ENCODE measurements around the gene CEP104.
A peak's percentile ranks its signal among the peaks of the same experiment; 100 is the strongest.

CEP104 gene

DNA sequence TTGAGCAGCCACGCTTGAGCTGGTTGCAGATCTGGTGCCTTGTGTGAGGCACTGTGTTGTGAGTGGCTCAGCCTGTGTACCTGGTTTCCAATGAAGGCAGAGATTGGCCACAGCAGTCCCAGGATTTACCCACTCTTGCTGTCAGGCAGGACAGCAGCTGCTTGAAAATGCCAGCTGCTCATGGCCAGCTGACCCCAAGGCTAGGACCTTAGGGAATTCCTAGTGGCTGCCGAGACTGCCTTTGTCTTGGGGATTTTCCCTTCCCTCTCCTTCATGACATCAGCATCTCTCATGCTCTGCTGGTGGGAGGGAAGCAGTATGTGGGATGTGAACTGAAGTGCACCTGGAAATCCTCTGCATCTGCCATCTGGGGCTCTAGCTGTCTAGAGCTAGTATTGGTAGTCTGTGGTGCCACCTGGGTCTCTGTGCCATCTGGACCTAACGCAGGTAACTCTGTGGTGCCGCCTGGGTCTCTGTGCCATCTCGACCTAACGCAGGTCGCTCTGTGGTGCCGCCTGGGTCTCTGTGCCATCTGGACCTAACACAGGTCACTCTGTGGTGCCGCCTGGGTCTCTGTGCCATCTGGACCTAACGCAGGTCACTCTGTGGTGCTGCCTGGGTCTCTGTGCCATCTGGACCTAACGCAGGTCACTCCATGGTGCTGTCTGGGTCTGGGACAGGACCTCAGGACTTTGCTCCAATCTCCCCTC lies 56.9 kb downstream of the CEP104 start:
- Histone ChIP-seq H3K4me2 (ENCODE audit: low read length) (no peak overlapping the region), H3K9me2 (replicated peaks; ENCODE audit: control insufficient read depth, low read length) (no peaks in the 10 kb centered on the region), H4K20me1 (ENCODE audit: control insufficient read depth, insufficient read depth, low read depth, low read length) (peaks cover 3% of the 10 kb centered on the region; the same call in 1 of the 2 replicates), H3K4me3 (ENCODE audit: low read length) (no peak overlapping the region), H3K36me3 (ENCODE audit: control insufficient read depth, low read length) (peaks cover 3% of the 10 kb centered on the region; the same call in 1 of the 2 replicates), H3K9me3 (ENCODE audit: control insufficient read depth, insufficient read depth, low read length) (no peaks in the 10 kb centered on the region; the same call in 1 of the 2 replicates), H3K27me3 (ENCODE audit: control insufficient read depth, low read length) (peaks cover 25% of the 10 kb centered on the region), H3K27ac (ENCODE audit: low read depth, low read length) (no peak overlapping the region), H3K79me2 (ENCODE audit: control insufficient read depth, low read length) (peaks cover 21% of the 10 kb centered on the region), H3F3A (ENCODE audit: control insufficient read depth, insufficient read depth) (no peaks in the 10 kb centered on the region), H3K4me1 (ENCODE audit: control insufficient read depth, low read length) (peaks cover 13% of the 10 kb centered on the region)
- no peak for TF ChIP-seq EZH2phosphoT487 (IDR thresholded peaks at IDR 0.05; ENCODE audit: borderline replicate concordance, low read length)
- TF ChIP-seq, protein P1, sequence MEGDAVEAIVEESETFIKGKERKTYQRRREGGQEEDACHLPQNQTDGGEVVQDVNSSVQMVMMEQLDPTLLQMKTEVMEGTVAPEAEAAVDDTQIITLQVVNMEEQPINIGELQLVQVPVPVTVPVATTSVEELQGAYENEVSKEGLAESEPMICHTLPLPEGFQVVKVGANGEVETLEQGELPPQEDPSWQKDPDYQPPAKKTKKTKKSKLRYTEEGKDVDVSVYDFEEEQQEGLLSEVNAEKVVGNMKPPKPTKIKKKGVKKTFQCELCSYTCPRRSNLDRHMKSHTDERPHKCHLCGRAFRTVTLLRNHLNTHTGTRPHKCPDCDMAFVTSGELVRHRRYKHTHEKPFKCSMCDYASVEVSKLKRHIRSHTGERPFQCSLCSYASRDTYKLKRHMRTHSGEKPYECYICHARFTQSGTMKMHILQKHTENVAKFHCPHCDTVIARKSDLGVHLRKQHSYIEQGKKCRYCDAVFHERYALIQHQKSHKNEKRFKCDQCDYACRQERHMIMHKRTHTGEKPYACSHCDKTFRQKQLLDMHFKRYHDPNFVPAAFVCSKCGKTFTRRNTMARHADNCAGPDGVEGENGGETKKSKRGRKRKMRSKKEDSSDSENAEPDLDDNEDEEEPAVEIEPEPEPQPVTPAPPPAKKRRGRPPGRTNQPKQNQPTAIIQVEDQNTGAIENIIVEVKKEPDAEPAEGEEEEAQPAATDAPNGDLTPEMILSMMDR (IDR thresholded peaks at IDR 0.05; ENCODE audit: low read depth, low read length, poor library complexity, severe bottlenecking): no peak

DNA sequence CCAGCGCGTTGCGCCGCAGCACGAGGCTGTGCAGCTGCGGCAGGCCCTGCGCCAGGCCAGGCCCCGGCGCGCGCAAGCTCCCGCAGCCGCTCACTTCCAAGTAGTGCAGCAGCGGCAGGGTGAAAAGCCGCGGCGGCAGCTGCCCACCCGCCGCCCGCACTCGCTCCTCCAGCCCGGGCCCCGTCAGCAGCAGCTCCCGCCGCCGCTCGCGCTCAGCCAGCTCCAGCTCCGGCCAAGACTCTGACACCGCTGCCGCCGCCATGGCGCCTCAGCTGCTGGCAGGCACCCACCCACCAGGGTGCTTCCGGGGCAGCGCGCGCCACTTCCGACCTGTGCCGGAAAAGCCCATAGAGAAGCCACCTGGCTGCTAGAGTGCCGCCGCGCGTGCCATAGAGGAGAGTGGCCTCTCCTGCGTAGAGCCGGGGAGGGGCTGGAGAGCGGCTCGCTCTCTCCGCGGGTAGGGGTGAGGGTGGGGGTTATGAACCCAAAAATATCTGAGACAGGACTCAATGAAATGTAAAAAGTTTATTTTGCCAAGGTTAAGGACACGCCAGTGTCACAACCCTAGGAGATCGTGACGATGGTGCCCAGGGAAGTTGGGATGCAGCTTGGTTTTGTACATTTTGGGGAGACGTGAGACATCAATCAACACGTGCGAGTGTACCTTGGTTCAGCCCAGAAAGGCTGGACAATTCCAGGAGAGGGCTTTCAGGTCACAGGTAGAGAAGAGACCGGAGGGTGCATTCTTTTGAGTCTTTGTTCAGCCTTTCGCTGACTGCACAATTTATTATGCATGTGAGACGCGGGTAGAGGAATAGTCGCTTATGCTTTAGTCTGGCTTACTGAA lies 60.6 kb downstream of the CEP104 start, which contains the start of gene LRRC47:
Gene LRRC47 (minus strand): TSS at position 284 of the 847 bp plus-strand sequence. CDS start 22 bp downstream, at position 262.
- Histone ChIP-seq H3K27ac (ENCODE audit: low read depth, low read length) (peak within 1 kb of the TSS; percentile 31), H3K4me1 (ENCODE audit: control insufficient read depth, low read length) (peaks cover 30% of the 10 kb centered on the region), H4K20me1 (ENCODE audit: control insufficient read depth, insufficient read depth, low read depth, low read length) (peaks cover 6% of the 10 kb centered on the region; the same call in 1 of the 2 replicates), H3K36me3 (ENCODE audit: control insufficient read depth, low read length) (peaks cover 18% of the 10 kb centered on the region), H3K27me3 (ENCODE audit: control insufficient read depth, low read length) (peaks cover 7% of the 10 kb centered on the region; the same call in 1 of the 2 replicates), H3K79me2 (ENCODE audit: control insufficient read depth, low read length) (peaks cover 57% of the 10 kb centered on the region), H3K9me2 (replicated peaks; ENCODE audit: control insufficient read depth, low read length) (no peaks in the 10 kb centered on the region), H3K4me3 (ENCODE audit: low read length) (peak within 1 kb of the TSS; percentile 89), H3K4me2 (ENCODE audit: low read length) (peak within 1 kb of the TSS; percentile 89), H3K9me3 (ENCODE audit: control insufficient read depth, insufficient read depth, low read length) (no peaks in the 10 kb centered on the region; the same call in 1 of the 2 replicates), H3F3A (ENCODE audit: control insufficient read depth, insufficient read depth) (no peaks in the 10 kb centered on the region)
- no peak for TF ChIP-seq EZH2phosphoT487 (IDR thresholded peaks at IDR 0.05; ENCODE audit: borderline replicate concordance, low read length)
- TF ChIP-seq, protein P1 (IDR thresholded peaks at IDR 0.05; ENCODE audit: low read depth, low read length, poor library complexity, severe bottlenecking): no peak

DNA sequence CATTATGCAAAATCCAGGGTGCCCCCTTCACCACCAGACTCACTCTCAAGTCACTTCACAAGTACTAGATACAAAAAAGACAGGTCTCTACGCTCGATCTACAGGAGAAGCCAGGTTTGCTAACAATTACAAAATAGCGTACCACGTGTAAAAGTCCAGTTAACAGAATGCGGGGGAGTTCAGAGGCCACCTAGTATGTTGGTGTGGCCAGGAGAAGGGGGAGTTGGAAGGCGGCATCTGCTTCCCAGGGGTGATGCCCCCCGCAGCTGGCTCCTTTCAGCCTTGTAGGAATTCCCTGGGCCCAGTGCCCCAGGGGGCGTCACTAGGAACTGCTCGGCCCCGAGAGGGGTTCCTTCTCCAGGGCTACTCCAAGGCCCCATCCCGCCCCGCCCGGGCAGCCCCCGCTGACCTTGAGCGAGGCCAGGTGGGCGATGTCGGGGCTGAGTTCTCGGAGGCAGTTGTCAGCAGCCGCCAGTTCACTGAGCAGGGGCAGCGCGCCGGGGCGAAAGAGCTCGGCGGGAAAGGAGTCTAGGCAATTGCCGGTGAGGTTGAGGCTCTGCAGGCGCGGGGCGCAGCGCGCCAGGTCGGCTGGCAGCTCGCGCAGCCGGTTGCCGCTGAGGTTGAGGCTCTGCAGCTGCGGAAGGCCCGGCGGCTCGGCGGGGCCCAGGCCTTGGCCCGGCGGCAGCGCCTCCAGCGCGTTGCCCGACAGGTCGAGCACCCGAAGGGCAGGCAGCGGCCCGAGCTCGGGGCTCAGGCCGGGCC lies 61.4 kb downstream of the CEP104 start:
- H3K9me3 ChIP-seq (ENCODE audit: control insufficient read depth, insufficient read depth, low read length): no peaks in the 10 kb centered on the region
- H3K36me3 ChIP-seq (ENCODE audit: control insufficient read depth, low read length): peaks cover 18% of the 10 kb centered on the region
- H3K9me2 ChIP-seq (replicated peaks; ENCODE audit: control insufficient read depth, low read length): no peaks in the 10 kb centered on the region
- H3K27me3 ChIP-seq (ENCODE audit: control insufficient read depth, low read length): peaks cover 6% of the 10 kb centered on the region; the same call in 1 of the 2 replicates
- H3K4me2 ChIP-seq (ENCODE audit: low read length): peak overlapping the region; percentile 89
- H3F3A ChIP-seq (ENCODE audit: control insufficient read depth, insufficient read depth): no peaks in the 10 kb centered on the region
- peaks cover 65% of the 10 kb centered on the region for H3K79me2 ChIP-seq (ENCODE audit: control insufficient read depth, low read length)
- H4K20me1 ChIP-seq (ENCODE audit: control insufficient read depth, insufficient read depth, low read depth, low read length): peaks cover 6% of the 10 kb centered on the region; the same call in 1 of the 2 replicates
- TF ChIP-seq, protein P1 (IDR thresholded peaks at IDR 0.05; ENCODE audit: low read depth, low read length, poor library complexity, severe bottlenecking): no peak
- TF ChIP-seq EZH2phosphoT487 (IDR thresholded peaks at IDR 0.05; ENCODE audit: borderline replicate concordance, low read length): no peak
- peaks cover 27% of the 10 kb centered on the region for H3K4me1 ChIP-seq (ENCODE audit: control insufficient read depth, low read length)
- no peak overlapping the region for H3K27ac ChIP-seq (ENCODE audit: low read depth, low read length)
- H3K4me3 ChIP-seq (ENCODE audit: low read length): peak overlapping the region; percentile 89

Data from DOHH2 (cell line).